SK-N-SH treated with all-trans-retinoic acid at 6 μM for 48 hours (cell line): Measurements from ENCODE around the gene PTX4.

Experiments
- ATAC-seq: fragments of 200-7000 bp; cut with Tn5 transposase; 3 replicates; pipeline ENCODE4 v1.9.1; 2020; ENCODE audit warnings: mild to moderate bottlenecking, moderate library complexity
- ARNTL ChIP-seq: fragments of 450-650 bp; formaldehyde crosslinking; IDR thresholded peaks from 2 replicates; pipeline ENCODE4 v1.5.0; 2020; ENCODE audit warnings: low read depth, mild to moderate bottlenecking, moderate library complexity, borderline replicate concordance
- BACH2 ChIP-seq: fragments of 250-450 bp; sonication (Bioruptor Pico); IDR thresholded peaks from 2 replicates; pipeline ENCODE4 v1.9.0; 2021; ENCODE audit warnings: mild to moderate bottlenecking, borderline replicate concordance
- CREB5 ChIP-seq: fragments of 250-450 bp; sonication (Bioruptor Pico); IDR thresholded peaks from 2 replicates; pipeline ENCODE4 v1.5.1; 2020; ENCODE audit warnings: low read depth, mild to moderate bottlenecking, moderate library complexity
- CSDC2 ChIP-seq: fragments of 250-450 bp; sonication (Bioruptor Pico); IDR thresholded peaks from 2 replicates; pipeline ENCODE4 v1.5.0; 2020; ENCODE audit warnings: mild to moderate bottlenecking, moderate library complexity
- CSRNP3 ChIP-seq: fragments of 250-450 bp; sonication (Bioruptor Pico); IDR thresholded peaks from 2 replicates; pipeline ENCODE4 v1.5.1; 2021; ENCODE audit warnings: mild to moderate bottlenecking, moderate library complexity
- GLIS3 ChIP-seq: fragments of 250-450 bp; sonication (Bioruptor Pico); IDR thresholded peaks from 2 replicates; pipeline ENCODE4 v1.5.0; 2020; ENCODE audit warnings: mild to moderate bottlenecking, moderate library complexity
- ISL1 ChIP-seq: fragments of 250-450 bp; sonication (Bioruptor Pico); IDR thresholded peaks from 2 replicates; pipeline ENCODE4 v2.1.2; 2022; ENCODE audit warnings: mild to moderate bottlenecking, moderate library complexity
- OSR1 ChIP-seq: fragments of 250-450 bp; sonication (Bioruptor Pico); IDR thresholded peaks from 2 replicates; pipeline ENCODE4 v1.8.0; 2022; ENCODE audit warnings: moderate library complexity, mild to moderate bottlenecking, inconsistent platforms
- PATZ1 ChIP-seq: fragments of 250-450 bp; sonication (Bioruptor Pico); IDR thresholded peaks from 2 replicates; pipeline ENCODE4 v1.8.0; 2020; ENCODE audit warnings: mild to moderate bottlenecking, moderate library complexity, borderline replicate concordance
- POU6F1 ChIP-seq: fragments of 250-450 bp; sonication (Bioruptor Pico); IDR thresholded peaks from 2 replicates; pipeline ENCODE4 v1.8.0; 2021; ENCODE audit warnings: low read depth, mild to moderate bottlenecking, moderate library complexity, borderline replicate concordance
- RARB ChIP-seq: fragments of 250-450 bp; sonication (Bioruptor Pico); IDR thresholded peaks from 2 replicates; pipeline ENCODE4 v1.8.0; 2021; ENCODE audit warnings: mild to moderate bottlenecking, moderate library complexity
- SNAI2 ChIP-seq: fragments of 250-450 bp; sonication (Bioruptor Pico); IDR thresholded peaks from 2 replicates; pipeline ENCODE4 v1.5.0; 2020; ENCODE audit warnings: mild to moderate bottlenecking, moderate library complexity
- TCF4 ChIP-seq: fragments of 250-450 bp; sonication (Bioruptor Pico); IDR thresholded peaks from 2 replicates; pipeline ENCODE4 v1.8.0; 2021; ENCODE audit warnings: mild to moderate bottlenecking, moderate library complexity, borderline replicate concordance
- TOX ChIP-seq: fragments of 250-450 bp; sonication (Bioruptor Pico); IDR thresholded peaks from 2 replicates; pipeline ENCODE4 v1.8.0; 2021; ENCODE audit warnings: mild to moderate bottlenecking, moderate library complexity, borderline replicate concordance
- ZC3H10 ChIP-seq: fragments of 250-450 bp; sonication (Bioruptor Pico); IDR thresholded peaks from 2 replicates; pipeline ENCODE4 v1.5.1; 2021; ENCODE audit warnings: mild to moderate bottlenecking, moderate library complexity
- ZFP3 ChIP-seq: fragments of 250-450 bp; sonication (Bioruptor Pico); IDR thresholded peaks from 2 replicates; pipeline ENCODE4 v1.5.0; 2020; ENCODE audit warnings: mild to moderate bottlenecking, moderate library complexity
- ZFP30 ChIP-seq: fragments of 450-650 bp; formaldehyde crosslinking; IDR thresholded peaks from 2 replicates; pipeline ENCODE4 v1.5.0; 2022; ENCODE audit warnings: mild to moderate bottlenecking, moderate library complexity
- ZNF565 ChIP-seq: fragments of 450-650 bp; formaldehyde crosslinking; conservative IDR thresholded peaks from 2 replicates; pipeline ENCODE4 v1.5.0; 2020; ENCODE audit warnings: low read depth, mild to moderate bottlenecking, moderate library complexity
- ZNF70 ChIP-seq: fragments of 450-650 bp; formaldehyde crosslinking; IDR thresholded peaks from 2 replicates; pipeline ENCODE4 v1.5.0; 2020; ENCODE audit warnings: mild to moderate bottlenecking, moderate library complexity
- ZNF8 ChIP-seq: fragments of 450-650 bp; formaldehyde crosslinking; IDR thresholded peaks from 2 replicates; pipeline ENCODE4 v1.5.0; 2020; ENCODE audit warnings: mild to moderate bottlenecking, moderate library complexity

The PTX4 gene

GRCh38 chr16:1458977-1459341, 29.8 kb downstream of the PTX4 start:
- no peak for ATAC-seq
- TF ChIP-seq TOX (CRISPR knock-in tag) (no peak), ZFP3 (no peak), ARNTL (no peak), ZNF565 (no peak), ZNF8 (CRISPR knock-in tag) (no peak), RARB (CRISPR knock-in tag) (no peak), TCF4 (CRISPR knock-in tag) (no peak), SNAI2 (CRISPR knock-in tag) (no peak), ZC3H10 (CRISPR knock-in tag) (no peak), GLIS3 (no peak), ZNF70 (no peak), ISL1 (CRISPR knock-in tag) (no peak), CSRNP3 (no peak), POU6F1 (no peak), OSR1 (CRISPR knock-in tag) (no peak), CSDC2 (no peak), CREB5 (CRISPR knock-in tag) (no peak), ZFP30 (CRISPR knock-in tag) (no peak), BACH2 (CRISPR knock-in tag) (no peak), PATZ1 (CRISPR knock-in tag) (no peak)

- TF ChIP-seq CREB5 (CRISPR knock-in tag), result no peak
- no peak for TF ChIP-seq BACH2 (CRISPR knock-in tag)
- TF ChIP-seq CSRNP3, result no peak
- TF ChIP-seq CSDC2, result no peak
- TF ChIP-seq SNAI2 (CRISPR knock-in tag), result no peak
- TF ChIP-seq ARNTL, result no peak
- TF ChIP-seq OSR1 (CRISPR knock-in tag), result no peak
- TF ChIP-seq ZNF565, result no peak
- no peak for TF ChIP-seq PATZ1 (CRISPR knock-in tag)
- no peak for TF ChIP-seq ISL1 (CRISPR knock-in tag)
- TF ChIP-seq ZFP30 (CRISPR knock-in tag), result no peak
- no peak for TF ChIP-seq GLIS3
- ATAC-seq, result no peak
Measured at GRCh38 chr16:1458336-1458976, 30.3 kb downstream of the PTX4 start.
